ENCODE measurements around the gene DIS3L2.
A peak's percentile ranks its signal among the peaks of the same experiment; 100 is the strongest.

DIS3L2 gene

GRCh38 chr2:232228971-232229894, 267.7 kb downstream of the DIS3L2 start:
- TF ChIP-seq, protein P1, sequence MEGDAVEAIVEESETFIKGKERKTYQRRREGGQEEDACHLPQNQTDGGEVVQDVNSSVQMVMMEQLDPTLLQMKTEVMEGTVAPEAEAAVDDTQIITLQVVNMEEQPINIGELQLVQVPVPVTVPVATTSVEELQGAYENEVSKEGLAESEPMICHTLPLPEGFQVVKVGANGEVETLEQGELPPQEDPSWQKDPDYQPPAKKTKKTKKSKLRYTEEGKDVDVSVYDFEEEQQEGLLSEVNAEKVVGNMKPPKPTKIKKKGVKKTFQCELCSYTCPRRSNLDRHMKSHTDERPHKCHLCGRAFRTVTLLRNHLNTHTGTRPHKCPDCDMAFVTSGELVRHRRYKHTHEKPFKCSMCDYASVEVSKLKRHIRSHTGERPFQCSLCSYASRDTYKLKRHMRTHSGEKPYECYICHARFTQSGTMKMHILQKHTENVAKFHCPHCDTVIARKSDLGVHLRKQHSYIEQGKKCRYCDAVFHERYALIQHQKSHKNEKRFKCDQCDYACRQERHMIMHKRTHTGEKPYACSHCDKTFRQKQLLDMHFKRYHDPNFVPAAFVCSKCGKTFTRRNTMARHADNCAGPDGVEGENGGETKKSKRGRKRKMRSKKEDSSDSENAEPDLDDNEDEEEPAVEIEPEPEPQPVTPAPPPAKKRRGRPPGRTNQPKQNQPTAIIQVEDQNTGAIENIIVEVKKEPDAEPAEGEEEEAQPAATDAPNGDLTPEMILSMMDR (IDR thresholded peaks at IDR 0.05; ENCODE audit: low read depth, low read length, missing control alignments) = no peak
- no peak overlapping the region for H3K4me3 ChIP-seq (replicated peaks; ENCODE audit: low read depth, low read length)
- no peak for DNase-seq (ENCODE audit: extremely low read depth, low read depth)

- TF ChIP-seq, protein P1 (IDR thresholded peaks at IDR 0.05; ENCODE audit: low read depth, low read length, missing control alignments) = no peak
- H3K4me3 ChIP-seq (replicated peaks; ENCODE audit: low read depth, low read length) = no peak overlapping the region
- DNase-seq (ENCODE audit: extremely low read depth, low read depth) = peak; percentile 20
These were observed 268.4 kb downstream of the DIS3L2 start for GRCh38 chr2:232229911-232230310.

DNA sequence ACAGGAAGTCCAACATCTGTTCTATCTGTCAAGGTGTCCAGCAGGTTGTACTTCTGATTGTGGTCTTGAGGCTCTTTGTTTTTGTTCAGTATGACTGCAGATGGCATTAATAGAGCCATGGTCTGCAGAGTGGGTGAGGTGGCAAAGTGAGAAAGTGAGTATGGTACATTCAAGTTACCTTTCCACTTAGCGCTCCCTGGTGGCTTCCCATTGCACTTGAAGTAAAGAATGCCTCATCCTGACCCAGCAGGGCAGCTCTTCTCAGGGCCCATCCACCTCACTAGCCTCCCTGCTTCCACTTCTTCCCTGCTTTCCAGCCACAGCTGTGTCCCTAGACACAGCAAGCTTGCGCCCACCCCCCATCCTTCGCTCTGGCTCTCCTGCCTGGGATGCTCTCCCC, 269.0 kb downstream of the DIS3L2 start:
- TF ChIP-seq, protein P1 (IDR thresholded peaks at IDR 0.05; ENCODE audit: low read depth, low read length, missing control alignments) = peak; percentile 24
- no peak overlapping the region for H3K4me3 ChIP-seq (replicated peaks; ENCODE audit: low read depth, low read length)
- no peak for DNase-seq (ENCODE audit: extremely low read depth, low read depth)

GRCh38 chr2:232231554-232231953, 270.0 kb downstream of the DIS3L2 start:
- TF ChIP-seq, protein P1 (IDR thresholded peaks at IDR 0.05; ENCODE audit: low read depth, low read length, missing control alignments) = no peak
- no peak overlapping the region for H3K4me3 ChIP-seq (replicated peaks; ENCODE audit: low read depth, low read length)
- DNase-seq (ENCODE audit: extremely low read depth, low read depth) = no peak

GRCh38 chr2:232232915-232233314, 271.4 kb downstream of the DIS3L2 start:
- no peak overlapping the region for H3K4me3 ChIP-seq (replicated peaks; ENCODE audit: low read depth, low read length)
- TF ChIP-seq, protein P1 (IDR thresholded peaks at IDR 0.05; ENCODE audit: low read depth, low read length, missing control alignments) = no peak
- DNase-seq (ENCODE audit: extremely low read depth, low read depth) = no peak

- H3K4me3 ChIP-seq (replicated peaks; ENCODE audit: low read depth, low read length) = no peak overlapping the region
- TF ChIP-seq, protein P1 (IDR thresholded peaks at IDR 0.05; ENCODE audit: low read depth, low read length, missing control alignments) = no peak
- DNase-seq (ENCODE audit: extremely low read depth, low read depth) = no peak
These were observed 273.6 kb downstream of the DIS3L2 start for GRCh38 chr2:232234922-232235615.

Measured in HFF-Myc (cell line).